NB4 (cell line): ENCODE results near the gene CTRB1.
"Not testable (repeated sequence)": the region's sequence is repeated elsewhere in the genome, so short reads cannot be mapped to it uniquely, and the experiment has no call there.

ENCODE experiments used
- DNase-seq: peaks from one replicate; pipeline ENCODE4 v3.0.0; 2010; ENCODE audit warnings: low read depth
- H3K4me3 ChIP-seq: one replicate; pipeline ENCODE4 v1.5.1; 2011; ENCODE audit warnings: mild to moderate bottlenecking, low read depth, low read length, moderate library complexity
- MYC ChIP-seq: IDR thresholded peaks from 2 replicates; pipeline ENCODE4 v1.6.1; 2011; ENCODE audit warnings: low read depth, low read length
- POLR2A ChIP-seq: IDR thresholded peaks from 2 replicates; pipeline ENCODE4 v1.6.1; 2011; ENCODE audit warnings: mild to moderate bottlenecking; ENCODE audit not compliant: insufficient read length; ENCODE audit errors: extremely low read depth
- TF ChIP-seq, protein P1 (sequence below): IDR thresholded peaks from 2 replicates; pipeline ENCODE4 v1.6.1; 2011; ENCODE audit warnings: low read depth, low read length
- TF ChIP-seq, protein P2 (sequence below): IDR thresholded peaks from one replicate; pipeline ENCODE4 v1.5.1; 2012; ENCODE audit warnings: low read depth, low read length

Gene CTRB1

DNA sequence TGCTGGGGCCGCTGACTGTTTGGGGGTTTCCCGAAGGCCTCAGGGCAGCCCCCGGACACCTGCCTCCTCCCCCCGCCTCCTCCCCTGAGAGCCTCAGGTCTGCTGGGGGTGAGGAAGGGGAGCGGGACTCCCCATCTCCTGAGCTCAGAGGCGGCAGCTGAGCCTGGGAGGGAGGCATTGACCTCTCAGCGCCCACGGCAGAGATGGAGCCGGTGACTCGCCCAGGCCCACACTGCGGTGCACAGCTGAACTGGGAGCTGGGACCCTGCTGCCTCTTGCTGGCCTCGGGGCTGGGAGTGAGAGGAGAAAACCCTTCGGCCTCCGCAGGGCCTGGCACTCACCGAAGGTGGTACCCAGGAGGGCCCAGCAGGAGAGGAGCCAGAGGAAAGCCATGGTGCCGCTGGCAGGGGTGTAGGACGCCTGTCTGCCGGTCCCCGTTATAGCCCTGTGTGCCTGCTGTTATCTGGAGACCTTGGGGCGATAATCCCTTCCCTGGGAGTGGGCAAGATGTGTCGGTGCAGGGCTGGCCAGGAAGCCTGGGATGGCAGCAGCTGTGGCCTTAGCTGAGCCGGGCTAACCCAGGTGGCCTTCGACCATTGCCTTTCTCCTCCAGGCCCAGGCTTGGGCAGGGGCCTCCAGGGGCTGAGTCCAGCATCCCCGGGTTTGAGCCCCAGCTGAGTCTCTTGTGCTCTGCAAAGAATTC is 11.9 kb upstream of the CTRB1 start, which contains the start of gene CTRB2:
Gene CTRB2 (minus strand): TSS at position 413 of the 703 bp plus-strand sequence. CDS start 20 bp downstream, at position 393.
- H3K4me3 ChIP-seq = no peak within 1 kb of the TSS
- no peak for TF ChIP-seq MYC
- TF ChIP-seq, protein P1, sequence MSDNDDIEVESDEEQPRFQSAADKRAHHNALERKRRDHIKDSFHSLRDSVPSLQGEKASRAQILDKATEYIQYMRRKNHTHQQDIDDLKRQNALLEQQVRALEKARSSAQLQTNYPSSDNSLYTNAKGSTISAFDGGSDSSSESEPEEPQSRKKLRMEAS = no peak
- TF ChIP-seq POLR2A = no peak
- TF ChIP-seq, protein P2, sequence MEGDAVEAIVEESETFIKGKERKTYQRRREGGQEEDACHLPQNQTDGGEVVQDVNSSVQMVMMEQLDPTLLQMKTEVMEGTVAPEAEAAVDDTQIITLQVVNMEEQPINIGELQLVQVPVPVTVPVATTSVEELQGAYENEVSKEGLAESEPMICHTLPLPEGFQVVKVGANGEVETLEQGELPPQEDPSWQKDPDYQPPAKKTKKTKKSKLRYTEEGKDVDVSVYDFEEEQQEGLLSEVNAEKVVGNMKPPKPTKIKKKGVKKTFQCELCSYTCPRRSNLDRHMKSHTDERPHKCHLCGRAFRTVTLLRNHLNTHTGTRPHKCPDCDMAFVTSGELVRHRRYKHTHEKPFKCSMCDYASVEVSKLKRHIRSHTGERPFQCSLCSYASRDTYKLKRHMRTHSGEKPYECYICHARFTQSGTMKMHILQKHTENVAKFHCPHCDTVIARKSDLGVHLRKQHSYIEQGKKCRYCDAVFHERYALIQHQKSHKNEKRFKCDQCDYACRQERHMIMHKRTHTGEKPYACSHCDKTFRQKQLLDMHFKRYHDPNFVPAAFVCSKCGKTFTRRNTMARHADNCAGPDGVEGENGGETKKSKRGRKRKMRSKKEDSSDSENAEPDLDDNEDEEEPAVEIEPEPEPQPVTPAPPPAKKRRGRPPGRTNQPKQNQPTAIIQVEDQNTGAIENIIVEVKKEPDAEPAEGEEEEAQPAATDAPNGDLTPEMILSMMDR = no peak
- no peak for DNase-seq

DNA sequence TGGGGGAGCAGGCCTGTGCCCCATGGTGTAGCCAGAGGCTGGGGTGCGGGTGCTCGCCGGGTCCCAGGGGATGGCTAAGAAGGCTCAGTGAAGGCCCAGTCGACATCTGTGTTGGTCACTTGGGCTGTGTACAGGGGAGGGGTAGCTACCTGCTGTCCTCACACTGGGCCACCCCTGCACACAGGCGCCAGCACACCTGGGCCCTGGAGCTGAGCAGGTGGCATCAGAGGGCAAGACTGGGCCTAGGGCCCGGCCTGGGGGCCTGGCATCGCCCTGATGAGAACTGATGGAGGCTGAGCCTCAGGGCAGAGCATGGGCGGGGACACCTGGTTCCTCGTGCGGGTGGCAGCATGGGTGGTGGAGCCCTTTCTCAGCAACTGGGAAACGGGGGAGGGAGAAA is 11.0 kb upstream of the CTRB1 start:
- no peak overlapping the region for H3K4me3 ChIP-seq
- no peak for DNase-seq
- no peak for TF ChIP-seq MYC
- TF ChIP-seq, protein P2 = no peak
- TF ChIP-seq POLR2A = no peak
- TF ChIP-seq, protein P1 = no peak

DNA sequence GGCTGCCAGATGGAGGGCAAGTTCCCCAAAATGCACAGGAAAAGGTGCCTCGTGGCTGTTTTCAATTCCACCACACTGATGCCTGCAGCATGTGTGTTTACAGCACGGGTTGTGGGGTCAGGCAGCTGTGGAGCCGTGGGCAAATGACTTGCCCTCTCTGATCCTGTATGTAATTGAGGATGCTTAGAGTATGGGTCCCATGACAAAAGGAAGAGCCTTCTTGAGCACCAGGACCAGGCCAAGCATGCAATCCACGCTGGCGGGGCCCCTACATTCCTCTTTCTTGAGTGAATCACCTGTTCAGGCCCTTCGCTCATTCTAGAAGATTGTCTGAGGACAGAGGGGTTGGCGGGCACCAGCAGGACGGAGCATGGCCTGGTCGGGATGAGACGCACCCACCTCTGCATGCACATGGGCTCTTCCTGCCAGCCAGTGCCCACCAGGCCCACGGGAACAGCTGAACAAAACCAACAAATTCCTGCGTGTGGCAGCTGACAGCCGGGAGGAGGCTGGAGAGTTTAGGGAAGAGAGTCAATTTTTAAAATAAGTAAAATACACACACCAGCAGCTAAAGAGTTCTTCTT is 10.5 kb upstream of the CTRB1 start:
- DNase-seq = no peak
- TF ChIP-seq, protein P2 = no peak
- no peak overlapping the region for H3K4me3 ChIP-seq

DNA sequence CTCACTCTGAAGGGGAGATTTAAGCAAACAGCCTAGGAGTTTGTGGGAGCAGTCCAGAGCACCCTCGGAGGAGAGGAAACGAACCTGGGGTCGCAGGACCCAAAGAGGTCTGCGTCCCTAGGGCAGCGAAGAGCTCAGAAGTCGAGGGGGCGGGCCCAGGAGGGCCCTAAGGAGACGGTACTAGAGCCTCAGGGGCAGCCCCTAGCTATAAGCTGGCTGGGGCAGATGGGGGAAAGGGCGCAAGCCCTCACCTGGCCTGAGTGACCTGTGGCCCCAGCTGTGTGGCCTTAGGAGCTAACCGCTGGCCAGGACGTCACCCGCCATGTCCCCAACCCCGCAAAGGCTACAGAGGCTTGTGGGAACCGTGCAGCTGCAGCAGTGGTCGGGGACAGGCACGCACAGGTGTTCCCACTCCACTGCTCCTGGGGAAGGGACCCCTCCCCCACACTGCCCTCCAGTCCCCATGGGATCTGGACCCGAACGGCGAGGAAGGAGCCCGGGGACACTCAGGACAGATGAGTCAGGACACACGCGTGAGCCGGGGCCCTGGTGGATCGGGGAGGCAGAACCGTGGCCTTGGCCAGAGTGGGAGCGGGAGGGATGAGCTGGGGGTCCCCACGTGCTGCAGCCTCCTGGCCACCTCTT is 9.8 kb upstream of the CTRB1 start:
- no peak overlapping the region for H3K4me3 ChIP-seq
- DNase-seq = no peak
- no peak for TF ChIP-seq POLR2A
- TF ChIP-seq, protein P1 = no peak

DNA sequence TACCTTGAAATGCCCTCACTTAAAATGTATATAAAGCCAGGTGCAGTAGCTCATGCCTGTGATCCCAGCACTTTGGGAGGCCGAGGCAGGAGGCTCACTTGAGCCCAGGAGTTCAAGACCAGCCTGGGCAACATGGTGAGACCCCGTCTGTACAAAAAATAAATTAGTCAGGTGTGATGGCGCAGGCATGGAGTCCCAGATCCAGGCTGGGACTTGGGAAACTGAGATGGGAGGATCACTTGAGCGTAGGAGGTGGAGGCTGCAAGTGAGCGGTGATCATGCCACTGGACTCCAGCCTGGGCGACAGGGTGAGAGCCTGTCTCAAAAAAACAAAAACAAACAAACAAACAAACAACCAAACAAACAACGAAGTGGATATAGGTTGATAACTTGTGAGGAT is 9.3 kb upstream of the CTRB1 start:
- DNase-seq, H3K4me3 ChIP-seq: not testable (repeated sequence)

DNA sequence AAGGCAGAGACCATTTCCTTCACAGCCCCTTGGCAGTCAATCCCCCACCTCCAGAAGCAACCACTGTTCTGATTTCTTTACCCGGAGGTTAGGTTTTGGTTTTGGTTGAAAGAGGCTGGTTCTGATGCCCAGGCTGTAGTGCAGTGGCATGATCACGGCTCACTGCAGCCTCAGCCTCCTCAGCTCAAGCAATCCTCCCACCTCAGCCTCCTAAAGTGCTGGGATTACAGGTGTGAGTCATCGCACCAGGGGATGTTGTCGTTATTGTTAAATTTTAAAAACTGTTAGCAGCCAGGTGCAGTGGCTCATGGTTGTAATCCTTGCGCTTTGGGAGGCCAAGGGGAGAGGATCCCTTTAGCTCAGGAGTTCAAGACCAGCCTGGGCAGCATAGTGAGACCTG is 8.8 kb upstream of the CTRB1 start:
- no peak overlapping the region for H3K4me3 ChIP-seq
- TF ChIP-seq POLR2A (no peak), MYC (no peak)
- TF ChIP-seq, protein P1 = no peak
- TF ChIP-seq, protein P2 = no peak
- DNase-seq = no peak

DNA sequence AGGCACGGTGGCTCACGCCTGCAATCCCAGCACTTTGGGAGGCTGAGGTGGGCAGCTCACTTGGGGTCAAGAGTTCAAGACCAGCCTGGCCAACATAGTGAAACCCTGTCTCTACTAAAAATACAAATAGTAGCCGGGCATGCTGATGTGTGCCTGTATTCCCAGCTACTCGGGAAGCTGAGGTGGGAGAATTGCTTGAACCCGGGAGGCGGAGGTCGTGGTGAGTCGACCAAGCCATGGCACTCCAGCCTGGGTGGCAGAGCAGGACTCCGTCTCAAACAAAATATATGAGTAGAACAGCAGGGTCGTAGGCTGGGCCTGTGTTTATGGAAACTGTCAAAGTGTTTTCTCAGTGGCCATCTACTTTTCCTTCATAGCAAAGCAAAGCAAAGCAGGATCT is 7.5 kb upstream of the CTRB1 start:
- not testable (repeated sequence) for H3K4me3 ChIP-seq, DNase-seq
